Measurements from ENCODE around the gene SLC35A4. TPM values are rescaled to one million over a fixed set of nuclear protein-coding genes. Genes with fewer than 3 reads are reported as not detected.

Gene SLC35A4
- total and polyA plus RNA-seq, 2 of the 13 experiments (the other 11 are each of a cell fraction or from before 2014, with no cell fraction given): 0.71 to 4.0 TPM

DNA sequence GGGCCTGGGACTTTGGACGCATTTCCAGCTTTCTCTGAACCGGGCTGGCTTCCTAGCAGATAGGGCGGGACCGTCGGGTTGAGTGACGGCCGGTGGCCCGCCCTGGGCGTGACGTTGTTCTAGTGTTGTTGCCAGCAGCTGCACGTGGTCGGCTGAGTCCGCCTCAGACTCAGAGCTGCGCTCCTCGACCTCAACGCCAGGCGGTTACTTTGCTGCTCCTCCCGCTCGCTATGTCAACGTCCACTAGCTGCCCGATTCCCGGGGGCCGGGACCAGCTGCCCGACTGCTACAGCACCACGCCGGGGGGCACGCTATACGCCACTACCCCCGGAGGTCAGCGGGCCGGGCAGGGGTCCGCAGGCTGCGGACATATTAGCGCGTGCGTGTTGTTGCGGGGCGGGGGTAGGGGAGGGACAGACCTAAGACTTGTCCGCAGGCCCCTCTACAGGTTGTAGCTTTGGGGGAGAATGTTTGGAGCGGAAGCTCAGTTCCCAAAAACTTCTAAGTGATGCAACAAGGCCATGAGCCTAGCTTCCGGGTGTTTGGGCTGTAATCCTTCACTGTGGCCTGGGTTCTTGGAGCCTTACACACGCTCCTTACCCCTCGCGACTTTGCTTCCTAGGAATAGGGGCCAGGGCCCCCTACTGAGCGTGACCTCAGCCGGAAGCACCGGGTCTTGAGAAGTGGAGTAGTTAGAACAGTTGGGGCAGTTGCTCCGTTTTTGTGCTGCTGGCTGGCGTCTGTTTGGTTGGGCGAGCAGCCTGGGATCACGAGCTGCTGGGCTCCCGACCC is 16.9 kb upstream of the SLC35A4 start, which contains the start of gene EIF4EBP3 (continued):
- TF ChIP-seq, protein P1, sequence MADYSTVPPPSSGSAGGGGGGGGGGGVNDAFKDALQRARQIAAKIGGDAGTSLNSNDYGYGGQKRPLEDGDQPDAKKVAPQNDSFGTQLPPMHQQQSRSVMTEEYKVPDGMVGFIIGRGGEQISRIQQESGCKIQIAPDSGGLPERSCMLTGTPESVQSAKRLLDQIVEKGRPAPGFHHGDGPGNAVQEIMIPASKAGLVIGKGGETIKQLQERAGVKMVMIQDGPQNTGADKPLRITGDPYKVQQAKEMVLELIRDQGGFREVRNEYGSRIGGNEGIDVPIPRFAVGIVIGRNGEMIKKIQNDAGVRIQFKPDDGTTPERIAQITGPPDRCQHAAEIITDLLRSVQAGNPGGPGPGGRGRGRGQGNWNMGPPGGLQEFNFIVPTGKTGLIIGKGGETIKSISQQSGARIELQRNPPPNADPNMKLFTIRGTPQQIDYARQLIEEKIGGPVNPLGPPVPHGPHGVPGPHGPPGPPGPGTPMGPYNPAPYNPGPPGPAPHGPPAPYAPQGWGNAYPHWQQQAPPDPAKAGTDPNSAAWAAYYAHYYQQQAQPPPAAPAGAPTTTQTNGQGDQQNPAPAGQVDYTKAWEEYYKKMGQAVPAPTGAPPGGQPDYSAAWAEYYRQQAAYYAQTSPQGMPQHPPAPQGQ (CRISPR knock-in tag; IDR thresholded peaks at IDR 0.05; ENCODE audit: borderline replicate concordance): no peak
- TF ChIP-seq HNRNPK (IDR thresholded peaks at IDR 0.05; ENCODE audit: low read depth, low read length, poor library complexity, severe bottlenecking) (peak; percentile 42), SRSF1 (optimal IDR thresholded peaks at IDR 0.05; ENCODE audit: low read depth, low read length) (peak; percentile 35), RFX5 (IDR thresholded peaks at IDR 0.05; ENCODE audit: low read depth, low read length) (peak; percentile 83), TRIM24 (CRISPR knock-in tag; IDR thresholded peaks at IDR 0.05) (no peak), ZSCAN31 (CRISPR knock-in tag; IDR thresholded peaks at IDR 0.05; ENCODE audit: low read depth) (peak; percentile 64; the same call in 1 of the 2 replicates), IRF2 (CRISPR knock-in tag; IDR thresholded peaks at IDR 0.05) (peak; percentile 42), ZNF430 (CRISPR knock-in tag; IDR thresholded peaks at IDR 0.05) (no peak), GFI1 (CRISPR knock-in tag; IDR thresholded peaks at IDR 0.05; ENCODE audit: borderline replicate concordance) (peak; percentile 70; the same call in 1 of the 2 replicates), ZNF496 (CRISPR knock-in tag; IDR thresholded peaks at IDR 0.05; ENCODE audit: insufficient replicate concordance) (no peak), ZNF747 (CRISPR knock-in tag; IDR thresholded peaks at IDR 0.05; ENCODE audit: borderline replicate concordance) (peak; percentile 80; the same call in 1 of the 2 replicates), ZNF570 (CRISPR knock-in tag; IDR thresholded peaks at IDR 0.05; ENCODE audit: borderline replicate concordance) (no peak)
- TF ChIP-seq, protein P2, sequence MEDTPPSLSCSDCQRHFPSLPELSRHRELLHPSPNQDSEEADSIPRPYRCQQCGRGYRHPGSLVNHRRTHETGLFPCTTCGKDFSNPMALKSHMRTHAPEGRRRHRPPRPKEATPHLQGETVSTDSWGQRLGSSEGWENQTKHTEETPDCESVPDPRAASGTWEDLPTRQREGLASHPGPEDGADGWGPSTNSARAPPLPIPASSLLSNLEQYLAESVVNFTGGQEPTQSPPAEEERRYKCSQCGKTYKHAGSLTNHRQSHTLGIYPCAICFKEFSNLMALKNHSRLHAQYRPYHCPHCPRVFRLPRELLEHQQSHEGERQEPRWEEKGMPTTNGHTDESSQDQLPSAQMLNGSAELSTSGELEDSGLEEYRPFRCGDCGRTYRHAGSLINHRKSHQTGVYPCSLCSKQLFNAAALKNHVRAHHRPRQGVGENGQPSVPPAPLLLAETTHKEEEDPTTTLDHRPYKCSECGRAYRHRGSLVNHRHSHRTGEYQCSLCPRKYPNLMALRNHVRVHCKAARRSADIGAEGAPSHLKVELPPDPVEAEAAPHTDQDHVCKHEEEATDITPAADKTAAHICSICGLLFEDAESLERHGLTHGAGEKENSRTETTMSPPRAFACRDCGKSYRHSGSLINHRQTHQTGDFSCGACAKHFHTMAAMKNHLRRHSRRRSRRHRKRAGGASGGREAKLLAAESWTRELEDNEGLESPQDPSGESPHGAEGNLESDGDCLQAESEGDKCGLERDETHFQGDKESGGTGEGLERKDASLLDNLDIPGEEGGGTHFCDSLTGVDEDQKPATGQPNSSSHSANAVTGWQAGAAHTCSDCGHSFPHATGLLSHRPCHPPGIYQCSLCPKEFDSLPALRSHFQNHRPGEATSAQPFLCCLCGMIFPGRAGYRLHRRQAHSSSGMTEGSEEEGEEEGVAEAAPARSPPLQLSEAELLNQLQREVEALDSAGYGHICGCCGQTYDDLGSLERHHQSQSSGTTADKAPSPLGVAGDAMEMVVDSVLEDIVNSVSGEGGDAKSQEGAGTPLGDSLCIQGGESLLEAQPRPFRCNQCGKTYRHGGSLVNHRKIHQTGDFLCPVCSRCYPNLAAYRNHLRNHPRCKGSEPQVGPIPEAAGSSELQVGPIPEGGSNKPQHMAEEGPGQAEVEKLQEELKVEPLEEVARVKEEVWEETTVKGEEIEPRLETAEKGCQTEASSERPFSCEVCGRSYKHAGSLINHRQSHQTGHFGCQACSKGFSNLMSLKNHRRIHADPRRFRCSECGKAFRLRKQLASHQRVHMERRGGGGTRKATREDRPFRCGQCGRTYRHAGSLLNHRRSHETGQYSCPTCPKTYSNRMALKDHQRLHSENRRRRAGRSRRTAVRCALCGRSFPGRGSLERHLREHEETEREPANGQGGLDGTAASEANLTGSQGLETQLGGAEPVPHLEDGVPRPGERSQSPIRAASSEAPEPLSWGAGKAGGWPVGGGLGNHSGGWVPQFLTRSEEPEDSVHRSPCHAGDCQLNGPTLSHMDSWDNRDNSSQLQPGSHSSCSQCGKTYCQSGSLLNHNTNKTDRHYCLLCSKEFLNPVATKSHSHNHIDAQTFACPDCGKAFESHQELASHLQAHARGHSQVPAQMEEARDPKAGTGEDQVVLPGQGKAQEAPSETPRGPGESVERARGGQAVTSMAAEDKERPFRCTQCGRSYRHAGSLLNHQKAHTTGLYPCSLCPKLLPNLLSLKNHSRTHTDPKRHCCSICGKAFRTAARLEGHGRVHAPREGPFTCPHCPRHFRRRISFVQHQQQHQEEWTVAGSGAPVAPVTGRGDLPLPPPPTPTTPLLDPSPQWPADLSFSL (CRISPR knock-in tag; IDR thresholded peaks at IDR 0.05): no peak
- TF ChIP-seq, protein P3, sequence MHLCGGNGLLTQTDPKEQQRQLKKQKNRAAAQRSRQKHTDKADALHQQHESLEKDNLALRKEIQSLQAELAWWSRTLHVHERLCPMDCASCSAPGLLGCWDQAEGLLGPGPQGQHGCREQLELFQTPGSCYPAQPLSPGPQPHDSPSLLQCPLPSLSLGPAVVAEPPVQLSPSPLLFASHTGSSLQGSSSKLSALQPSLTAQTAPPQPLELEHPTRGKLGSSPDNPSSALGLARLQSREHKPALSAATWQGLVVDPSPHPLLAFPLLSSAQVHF (CRISPR knock-in tag; IDR thresholded peaks at IDR 0.05): peak; percentile 54; the same call in 1 of the 2 replicates
- TF ChIP-seq, protein P4, sequence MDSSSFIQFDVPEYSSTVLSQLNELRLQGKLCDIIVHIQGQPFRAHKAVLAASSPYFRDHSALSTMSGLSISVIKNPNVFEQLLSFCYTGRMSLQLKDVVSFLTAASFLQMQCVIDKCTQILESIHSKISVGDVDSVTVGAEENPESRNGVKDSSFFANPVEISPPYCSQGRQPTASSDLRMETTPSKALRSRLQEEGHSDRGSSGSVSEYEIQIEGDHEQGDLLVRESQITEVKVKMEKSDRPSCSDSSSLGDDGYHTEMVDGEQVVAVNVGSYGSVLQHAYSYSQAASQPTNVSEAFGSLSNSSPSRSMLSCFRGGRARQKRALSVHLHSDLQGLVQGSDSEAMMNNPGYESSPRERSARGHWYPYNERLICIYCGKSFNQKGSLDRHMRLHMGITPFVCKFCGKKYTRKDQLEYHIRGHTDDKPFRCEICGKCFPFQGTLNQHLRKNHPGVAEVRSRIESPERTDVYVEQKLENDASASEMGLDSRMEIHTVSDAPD (CRISPR knock-in tag; IDR thresholded peaks at IDR 0.05): peak; percentile 54
- TF ChIP-seq, protein P5, sequence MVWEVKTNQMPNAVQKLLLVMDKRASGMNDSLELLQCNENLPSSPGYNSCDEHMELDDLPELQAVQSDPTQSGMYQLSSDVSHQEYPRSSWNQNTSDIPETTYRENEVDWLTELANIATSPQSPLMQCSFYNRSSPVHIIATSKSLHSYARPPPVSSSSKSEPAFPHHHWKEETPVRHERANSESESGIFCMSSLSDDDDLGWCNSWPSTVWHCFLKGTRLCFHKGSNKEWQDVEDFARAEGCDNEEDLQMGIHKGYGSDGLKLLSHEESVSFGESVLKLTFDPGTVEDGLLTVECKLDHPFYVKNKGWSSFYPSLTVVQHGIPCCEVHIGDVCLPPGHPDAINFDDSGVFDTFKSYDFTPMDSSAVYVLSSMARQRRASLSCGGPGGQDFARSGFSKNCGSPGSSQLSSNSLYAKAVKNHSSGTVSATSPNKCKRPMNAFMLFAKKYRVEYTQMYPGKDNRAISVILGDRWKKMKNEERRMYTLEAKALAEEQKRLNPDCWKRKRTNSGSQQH (CRISPR knock-in tag; IDR thresholded peaks at IDR 0.05; ENCODE audit: low read depth): peak; percentile 43; the same call in 1 of the 2 replicates

Data from HepG2 (cell line).